DLD1 (cell line): ENCODE measurements around the gene ST8SIA2.

ENCODE experiments used
- in situ Hi-C: cut with HindIII; loops from 2 replicates; pipeline ENCODE4 v1.10.0; 2017; ENCODE audit warnings: low sequenced_read_pairs

Gene ST8SIA2, protein sequence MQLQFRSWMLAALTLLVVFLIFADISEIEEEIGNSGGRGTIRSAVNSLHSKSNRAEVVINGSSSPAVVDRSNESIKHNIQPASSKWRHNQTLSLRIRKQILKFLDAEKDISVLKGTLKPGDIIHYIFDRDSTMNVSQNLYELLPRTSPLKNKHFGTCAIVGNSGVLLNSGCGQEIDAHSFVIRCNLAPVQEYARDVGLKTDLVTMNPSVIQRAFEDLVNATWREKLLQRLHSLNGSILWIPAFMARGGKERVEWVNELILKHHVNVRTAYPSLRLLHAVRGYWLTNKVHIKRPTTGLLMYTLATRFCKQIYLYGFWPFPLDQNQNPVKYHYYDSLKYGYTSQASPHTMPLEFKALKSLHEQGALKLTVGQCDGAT

DNA sequence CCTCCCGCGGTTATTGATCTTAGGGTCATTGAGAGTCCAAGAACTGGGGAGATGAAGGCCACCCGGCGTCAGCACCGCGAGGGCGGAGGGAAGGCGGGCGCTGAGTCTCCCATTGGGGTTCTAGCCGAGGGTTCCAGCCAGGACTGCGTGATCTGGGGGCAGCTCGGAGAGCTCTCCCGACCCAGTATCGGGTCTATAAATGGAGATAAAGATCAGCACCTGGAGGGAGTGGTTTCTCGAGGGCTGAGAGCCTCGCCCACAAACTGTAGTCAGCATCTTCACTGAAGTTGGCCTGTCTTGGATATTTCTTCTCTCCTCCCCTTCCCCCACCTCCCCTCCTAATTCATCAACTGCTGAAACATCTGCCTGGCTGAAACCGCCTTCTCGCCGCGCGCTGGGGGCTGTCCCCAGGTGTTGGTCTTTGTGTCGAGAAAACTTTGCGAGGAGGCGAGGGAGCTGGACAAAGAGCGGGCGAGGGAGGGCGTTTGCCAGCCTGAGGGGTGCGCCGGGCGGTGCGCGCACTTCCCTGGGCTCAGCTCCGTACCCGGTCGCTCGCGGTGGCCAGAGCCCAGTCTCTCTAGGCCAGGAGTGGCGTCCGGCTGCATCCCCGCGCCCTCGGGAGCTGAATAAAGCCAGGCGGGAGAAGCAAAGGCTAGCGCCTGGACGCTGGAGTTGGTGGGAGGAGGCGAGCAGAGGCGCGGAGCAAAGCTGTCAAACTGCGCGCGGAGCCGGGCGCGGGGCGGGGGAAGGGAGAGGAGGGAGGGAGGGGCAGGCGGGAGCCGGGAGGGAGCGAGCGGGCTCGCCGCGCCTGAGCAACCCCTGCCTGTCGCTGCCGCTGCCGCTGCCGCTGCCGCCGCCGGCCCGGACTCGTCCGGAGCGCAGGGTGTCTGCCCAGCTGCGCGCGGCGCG, at the start of gene ST8SIA2:
ST8SIA2 (plus strand) TSS at position 811 of the 909 bp plus-strand sequence. CDS start 184 bp downstream, outside the sequence.
- in situ Hi-C loops, result no loop called here

DNA sequence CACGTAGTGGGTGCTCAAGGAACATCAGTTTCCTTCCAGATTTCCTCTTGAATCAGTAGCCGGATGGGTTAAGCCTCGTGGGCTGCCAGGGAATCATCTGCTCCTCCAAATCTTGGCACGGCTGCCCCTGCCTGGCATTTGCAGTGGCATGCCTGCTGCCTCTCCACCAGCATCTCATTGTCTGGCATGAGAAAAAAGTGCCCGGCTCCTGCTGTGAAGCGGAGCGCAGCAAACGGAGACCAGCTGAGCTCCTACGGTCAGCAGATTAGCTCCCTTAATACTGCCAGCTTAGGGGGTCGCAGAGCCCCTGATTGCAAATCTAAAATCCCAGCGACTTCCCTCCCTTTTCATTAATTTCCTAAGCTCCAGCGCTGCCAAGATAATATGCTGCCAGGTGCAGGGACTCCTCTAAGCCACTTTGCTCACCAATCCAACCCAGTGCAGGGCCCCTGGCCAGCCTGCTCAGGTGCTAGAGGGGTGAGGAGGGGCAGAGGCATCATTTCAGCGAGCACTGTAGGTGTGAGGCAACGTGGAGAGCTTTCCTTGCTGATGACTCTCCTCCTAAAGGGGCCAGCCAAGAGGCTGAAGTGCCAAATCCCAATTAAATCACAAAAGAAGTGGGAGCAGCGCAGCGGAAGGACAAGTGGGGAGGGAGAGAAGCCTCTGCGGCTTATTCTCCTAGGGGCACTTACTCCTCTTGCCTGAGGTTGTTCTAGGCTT, 49.6 kb upstream of the ST8SIA2 start:
- in situ Hi-C loops, result no loop called here

DNA sequence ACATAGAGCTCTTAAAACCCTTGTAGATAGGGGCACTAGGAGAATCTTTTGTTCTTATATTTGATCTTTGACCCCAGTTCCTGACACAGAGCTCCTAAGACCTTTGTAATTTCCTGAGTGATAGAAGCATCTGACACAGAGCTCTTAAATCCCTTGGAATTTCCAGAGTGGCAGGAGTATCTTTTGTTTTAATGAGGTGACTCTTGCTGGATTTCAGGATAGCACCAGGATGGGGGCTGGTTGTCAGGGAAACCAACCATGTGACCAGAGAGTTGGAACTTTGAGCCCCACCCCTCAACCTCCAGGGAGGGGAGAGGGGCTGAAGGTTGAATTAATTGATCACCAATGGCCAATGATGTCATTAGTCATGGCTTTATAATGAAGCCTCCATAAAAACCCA, 47.6 kb upstream of the ST8SIA2 start:
- in situ Hi-C loops, result no loop called here

DNA sequence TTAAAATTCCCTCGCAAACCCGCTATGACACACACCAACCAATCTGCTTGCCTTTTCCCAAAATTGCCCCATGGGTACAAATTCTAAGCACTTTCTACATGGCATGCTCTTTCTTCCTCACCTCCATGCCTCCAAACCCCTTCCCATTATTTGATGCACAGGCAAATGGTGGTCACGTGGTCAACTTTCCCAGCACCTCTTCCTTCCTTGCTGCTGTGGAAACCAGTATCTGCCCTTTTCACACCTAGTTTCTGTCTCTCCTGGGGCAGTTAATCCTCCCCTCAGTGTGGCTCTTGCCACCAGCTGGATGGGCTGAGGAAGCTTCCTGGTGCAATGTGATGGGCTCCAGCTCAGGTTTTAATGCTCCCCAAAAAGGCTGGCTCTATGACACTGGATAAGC, 38.4 kb upstream of the ST8SIA2 start:
- in situ Hi-C loops, result no loop called here

DNA sequence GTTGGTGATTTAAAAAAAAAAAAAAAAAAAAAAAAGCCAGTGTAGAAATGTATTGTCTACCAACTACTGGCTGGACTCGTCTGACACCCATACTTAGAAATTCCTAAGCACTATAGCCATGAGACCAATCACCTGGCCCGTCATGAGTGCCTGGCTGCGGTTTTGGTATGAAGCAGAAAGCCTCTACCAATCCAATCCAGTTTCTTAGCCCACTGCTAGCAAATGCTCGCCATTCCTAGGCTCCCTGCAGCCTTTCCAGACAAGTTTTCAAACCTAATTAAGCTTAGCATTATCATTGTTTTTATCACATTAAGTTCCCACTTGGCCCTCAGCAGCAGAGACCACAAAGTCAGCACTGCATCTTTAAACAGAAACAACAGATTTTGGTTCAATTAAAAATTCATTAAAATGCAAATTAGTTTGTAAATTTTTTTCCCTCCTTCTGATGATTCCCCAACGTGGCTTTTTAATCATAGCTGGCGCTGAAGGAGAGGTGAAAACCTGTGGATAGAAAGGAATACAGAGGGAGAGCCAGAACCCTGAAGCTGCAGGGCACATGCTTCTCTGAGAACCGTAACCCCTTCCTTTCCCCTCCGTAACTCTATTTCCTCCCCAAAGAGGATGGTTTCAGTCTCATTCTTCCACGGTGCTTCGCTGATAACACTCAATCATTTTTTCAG, 32.2 kb upstream of the ST8SIA2 start:
- in situ Hi-C loops, result no loop called here

DNA sequence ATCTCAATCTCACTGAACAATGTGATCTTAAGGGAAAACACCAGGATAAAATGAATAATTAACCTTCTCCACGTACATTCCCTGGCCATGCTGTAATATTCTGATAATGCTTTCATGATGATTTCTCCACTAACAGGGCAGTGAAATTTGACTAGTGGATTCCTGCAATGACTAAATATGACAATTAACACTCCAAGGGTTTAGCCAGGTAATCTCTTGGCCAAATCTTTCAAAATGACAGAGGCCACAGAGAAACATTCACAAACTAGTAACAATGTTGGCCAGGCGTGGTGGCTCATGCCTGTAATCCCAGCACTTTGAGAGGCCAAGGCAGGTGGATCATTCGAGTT, 31.7 kb upstream of the ST8SIA2 start:
- in situ Hi-C loops, result no loop called here

DNA sequence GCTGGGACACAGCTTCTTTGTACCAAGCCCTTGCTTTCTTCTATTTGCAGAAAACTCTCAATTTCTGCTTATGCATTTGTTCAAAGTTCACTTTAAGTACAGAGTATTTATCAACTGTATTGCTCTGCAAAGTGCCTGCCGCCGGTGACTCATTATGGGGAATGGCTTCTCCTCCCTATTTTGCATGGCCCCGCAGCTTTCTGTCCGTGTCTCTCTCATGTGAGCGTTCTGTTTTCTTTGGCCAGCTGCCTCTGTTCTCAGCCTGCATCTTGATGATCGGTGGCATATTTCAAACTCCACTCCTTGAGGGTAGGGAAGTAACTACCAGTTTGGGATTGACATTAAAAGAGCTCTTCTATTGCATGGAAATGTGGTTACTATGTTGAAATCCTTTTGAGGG, 28.6 kb upstream of the ST8SIA2 start:
- in situ Hi-C loops, result no loop called here

DNA sequence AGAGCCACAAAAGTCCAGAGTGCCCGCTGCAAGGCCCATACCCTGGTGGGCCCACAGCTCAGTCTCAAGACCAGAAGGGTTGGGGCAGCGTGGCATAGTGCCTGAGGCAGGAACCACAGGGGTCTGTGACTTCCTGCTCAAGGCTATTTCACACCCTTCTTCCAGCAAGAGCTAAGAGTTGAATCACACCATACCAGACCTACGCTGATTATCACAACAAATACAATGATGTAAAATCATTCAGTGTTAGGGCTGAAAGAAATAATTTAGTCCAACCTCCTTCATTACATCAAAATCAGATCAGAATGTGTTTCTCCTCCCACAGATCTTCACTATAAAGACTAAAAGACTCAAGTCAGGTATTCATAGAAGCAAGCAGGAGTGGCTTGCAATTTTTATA, 27.8 kb upstream of the ST8SIA2 start:
- in situ Hi-C loops, result no loop called here

DNA sequence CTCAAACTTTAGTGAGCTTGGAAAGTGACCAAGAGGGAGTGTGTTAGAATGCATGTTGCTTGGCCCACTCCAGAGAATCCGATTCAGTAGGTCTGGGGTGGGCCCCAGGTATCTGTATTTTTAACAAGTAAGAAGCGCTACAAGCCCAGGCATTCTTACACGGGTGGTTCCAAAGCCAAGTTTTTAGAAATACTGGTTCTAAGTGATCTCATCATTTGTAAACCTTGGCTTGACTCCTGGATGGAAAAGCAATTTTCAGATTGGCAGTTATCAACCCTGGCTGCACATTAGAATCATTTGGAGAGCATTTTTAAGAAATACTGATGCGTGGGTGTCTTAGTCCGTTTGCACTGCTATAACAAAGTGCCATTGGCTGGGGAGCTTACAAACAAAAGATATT, 27.3 kb upstream of the ST8SIA2 start:
- in situ Hi-C loops, result no loop called here

DNA sequence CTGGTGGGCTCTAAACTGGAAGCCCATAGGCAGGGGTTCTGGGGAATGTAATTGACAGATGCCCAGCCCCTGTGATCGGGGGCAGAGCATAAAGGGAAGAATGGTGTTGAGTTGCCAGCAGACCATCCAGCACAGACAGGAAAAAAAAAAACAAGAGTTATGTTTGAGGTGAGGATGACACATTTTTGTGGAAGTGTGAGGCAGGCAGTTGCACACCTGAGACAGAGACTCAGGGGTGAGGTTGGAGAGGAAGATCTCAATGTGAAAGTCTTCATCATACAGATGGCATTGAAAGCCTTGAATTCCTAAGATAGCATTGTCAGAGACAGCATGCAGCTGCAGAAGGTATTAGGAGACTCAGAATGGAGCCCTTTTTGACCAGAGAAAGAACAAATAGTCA, 18.6 kb upstream of the ST8SIA2 start:
- in situ Hi-C loops, result no loop called here

DNA sequence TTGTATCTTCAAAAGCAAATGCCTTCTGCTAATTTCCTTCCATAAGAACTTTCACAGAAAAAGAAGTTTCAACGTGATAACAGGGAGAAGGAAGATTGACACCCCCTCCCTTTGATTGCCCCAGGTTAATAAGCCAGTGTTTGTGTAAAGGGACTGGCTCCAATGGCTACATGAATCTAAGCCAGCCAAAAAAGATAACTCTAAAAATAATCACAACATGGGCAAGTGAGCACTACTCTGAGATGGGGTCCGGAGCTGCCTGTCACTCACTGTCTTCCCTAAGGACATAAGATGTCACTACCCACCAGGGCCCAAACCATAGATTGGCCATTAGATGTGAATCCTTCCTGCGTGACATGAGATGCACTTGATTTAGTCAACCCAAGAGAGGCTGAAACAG, 17.6 kb upstream of the ST8SIA2 start:
- in situ Hi-C loops, result no loop called here

DNA sequence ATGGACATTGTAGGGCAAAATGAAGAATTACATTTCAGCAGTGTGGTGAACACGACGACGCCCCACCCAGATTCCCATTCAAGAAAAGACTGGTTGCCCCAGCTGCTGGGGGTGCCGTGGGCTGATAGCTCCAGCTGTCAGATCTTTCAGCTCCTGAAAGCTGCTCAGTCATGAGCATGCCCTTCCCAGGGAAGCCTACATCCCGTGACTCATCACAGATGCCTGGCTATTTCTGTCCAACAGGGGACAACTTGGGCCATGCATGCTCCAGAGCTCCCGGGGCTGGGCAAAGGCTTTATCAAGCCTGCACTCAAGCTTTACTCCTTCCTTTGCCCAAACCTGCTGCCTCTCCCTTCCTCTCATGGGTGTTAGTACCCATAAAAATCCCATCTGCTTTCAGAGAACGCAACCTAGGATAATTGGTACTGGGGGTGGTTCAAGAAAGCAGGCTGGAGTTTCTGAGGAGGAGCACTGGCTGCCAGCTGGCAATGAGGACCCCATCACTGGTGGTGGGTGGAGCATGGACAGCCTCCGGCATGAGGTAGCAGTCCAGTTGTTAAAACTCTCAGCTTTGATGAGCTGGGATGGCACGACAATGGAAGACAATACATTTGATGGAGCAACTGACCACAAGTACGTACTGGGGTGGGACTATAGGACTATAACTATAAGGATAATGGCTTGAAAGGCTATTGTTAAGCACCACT, 16.4 kb upstream of the ST8SIA2 start:
- in situ Hi-C loops, result no loop called here

DNA sequence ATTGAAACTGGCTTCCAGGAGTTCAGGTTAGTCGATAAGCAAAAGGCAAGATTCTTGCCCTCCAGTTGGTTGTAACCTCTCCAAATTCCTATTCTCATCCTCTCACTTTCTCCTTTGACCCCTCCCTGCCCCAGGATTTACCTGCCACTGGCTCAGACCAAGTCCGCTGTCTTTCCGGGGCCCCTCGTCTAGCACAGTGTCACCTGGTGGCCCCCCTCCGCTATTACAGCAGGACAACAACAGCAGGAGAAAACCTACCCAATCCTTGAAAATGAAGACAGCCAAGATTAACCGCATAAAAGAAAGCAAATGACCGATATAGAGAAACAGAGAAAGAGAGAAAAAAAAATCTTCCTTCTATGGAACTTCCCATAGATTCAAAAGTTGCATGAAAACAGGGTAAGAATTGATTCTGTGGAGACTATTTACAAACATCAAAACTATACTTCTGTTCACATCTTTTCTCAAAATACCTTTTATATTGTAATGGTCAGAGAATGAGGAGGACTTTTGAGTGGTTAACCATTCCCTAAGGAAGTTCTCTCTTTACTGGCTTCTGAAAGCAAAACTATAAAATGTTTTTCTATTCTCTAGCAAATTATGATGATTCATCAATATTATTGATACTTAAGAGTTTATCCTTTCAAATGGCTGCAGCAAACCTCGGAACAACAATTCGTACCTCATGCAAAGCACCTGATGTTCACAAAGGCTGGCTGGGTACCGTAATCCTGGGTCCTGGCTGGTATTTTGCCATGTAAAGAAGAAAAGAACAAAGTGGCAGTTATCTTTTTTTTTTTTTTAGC, 10.0 kb upstream of the ST8SIA2 start:
- in situ Hi-C loops, result no loop called here

DNA sequence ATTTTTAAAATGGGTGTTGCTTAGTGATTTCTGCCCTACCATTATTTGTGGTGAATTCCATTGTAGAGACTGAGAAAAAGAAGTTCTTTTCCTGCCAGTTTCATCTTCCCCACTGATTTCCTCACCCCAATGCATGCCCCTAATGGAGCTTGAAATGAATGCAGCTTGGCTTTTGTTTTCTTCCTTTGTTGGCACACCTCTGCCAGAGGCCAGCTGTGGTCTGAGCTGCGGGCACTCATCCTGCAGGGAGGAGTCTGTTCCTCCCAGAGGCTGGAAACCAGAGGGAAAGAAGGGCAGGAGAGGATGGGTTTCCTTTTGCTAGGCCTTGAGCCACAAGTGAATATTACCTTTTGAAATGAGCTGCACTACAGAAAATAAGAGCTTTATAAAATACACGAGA, 9.3 kb upstream of the ST8SIA2 start:
- in situ Hi-C loops, result no loop called here

DNA sequence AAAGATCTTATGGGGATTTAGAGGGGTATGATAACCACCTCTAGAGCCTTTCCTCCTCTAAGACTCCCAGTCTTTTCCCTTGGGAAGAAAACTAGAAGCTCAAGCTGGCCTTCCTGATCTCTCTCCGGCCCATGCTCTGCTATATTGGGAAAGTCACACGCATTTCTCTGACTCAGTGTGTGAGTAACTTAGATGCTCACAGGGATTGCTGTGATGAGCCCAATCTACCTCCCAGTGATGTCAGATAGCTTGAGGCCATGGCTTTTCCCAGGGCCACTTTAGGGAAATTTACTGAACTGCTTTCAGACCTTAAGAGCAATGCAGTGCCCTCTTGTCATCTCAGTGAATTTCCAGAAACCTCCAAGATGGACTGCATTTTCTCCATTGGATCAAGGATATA, 8.6 kb upstream of the ST8SIA2 start:
- in situ Hi-C loops, result no loop called here

DNA sequence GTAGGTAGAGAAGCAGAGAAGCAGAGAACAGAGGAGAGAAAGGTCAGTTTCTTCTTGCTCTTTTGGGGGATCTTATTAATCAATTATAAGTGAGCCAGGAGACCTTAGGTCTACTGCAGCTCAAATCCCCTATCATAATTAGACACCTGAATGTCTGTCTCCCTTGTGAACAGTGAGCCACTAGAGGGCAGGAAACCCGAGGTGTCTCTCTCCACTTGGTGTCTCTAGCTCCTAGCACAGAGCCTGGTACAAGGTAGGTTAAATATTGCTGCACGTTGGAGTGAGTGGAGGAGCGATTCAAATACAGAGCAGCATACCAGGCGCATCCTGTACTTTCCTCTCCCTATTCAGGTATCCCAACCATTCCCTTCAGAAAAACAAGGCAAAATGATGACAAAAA, 2.0 kb upstream of the ST8SIA2 start:
- in situ Hi-C loops, result no loop called here

DNA sequence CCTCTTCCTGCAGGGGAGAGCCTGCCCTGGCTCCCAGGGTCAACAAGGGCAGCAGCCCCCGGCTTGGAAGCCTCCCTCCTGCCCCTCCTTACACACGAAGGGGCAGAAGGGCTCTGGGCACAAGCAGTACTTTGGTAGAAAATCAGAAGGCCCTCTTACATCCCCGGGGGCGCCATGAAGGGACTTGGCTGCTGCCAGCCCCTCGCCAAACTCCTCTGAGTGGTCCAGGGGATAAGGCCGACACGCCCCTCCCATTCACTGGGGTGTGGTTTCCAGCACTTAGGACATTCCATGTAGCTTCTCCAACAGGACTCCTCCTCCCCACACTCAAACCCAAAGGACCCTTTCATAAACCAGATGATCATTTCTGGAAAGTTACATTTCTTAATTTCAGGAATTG, 1.2 kb upstream of the ST8SIA2 start:
- in situ Hi-C loops, result no loop called here

DNA sequence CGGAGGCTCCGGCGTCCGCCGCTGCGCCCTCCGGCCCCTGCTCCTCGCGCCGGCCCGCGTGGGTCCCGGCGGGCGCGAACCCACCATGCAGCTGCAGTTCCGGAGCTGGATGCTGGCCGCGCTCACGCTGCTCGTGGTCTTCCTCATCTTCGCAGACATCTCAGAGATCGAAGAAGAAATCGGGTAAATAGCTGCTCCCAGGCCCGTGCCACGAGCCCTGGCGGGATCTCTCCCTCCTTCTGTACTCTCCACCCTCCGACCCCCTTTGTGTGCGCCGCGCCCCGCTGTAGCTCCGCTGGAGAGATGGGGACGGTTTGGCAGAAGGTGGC, 263 bp downstream of the ST8SIA2 start:
- in situ Hi-C loops, result no loop called here

DNA sequence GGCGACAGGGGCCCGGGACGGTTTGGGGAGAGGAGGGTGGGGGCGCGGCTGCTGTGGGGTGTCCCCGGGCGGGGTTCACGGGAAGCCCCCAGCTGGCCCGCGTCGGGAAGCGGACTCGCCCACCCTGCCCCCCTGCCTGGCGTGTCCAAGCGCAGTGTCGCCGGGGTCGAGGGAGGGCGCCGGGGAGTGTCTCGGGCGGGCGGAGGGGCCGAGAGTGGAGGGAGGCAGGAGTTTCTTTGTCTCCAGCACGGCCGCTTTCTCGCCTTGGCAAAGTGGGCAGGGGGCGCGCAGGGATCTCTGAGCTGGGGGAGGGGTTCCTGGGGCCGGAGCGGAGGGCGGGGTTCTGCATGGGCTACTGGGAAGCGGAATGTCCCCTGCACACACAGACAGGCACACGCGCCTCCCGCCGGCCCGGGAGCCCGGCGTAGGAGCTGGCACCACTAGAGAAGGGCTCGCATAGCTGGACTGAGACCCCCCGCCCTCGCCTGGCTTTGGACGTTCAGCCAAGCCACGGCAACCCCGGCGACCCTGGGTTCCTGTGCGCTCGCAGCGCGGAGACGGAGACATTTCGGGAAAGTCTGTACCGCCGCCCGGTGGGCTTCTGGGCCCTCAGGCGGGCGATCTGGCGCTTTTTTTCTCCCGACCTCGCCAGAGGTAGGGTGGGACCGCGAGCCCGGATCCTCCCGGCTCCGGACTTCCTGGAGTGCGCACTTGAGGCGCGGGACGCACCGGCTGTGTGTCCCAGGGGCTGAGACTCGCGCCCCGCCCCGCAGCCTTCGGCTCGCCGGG, 822 bp downstream of the ST8SIA2 start:
- in situ Hi-C loops, result no loop called here
